HG02571 (cell line): Measurements from ENCODE around the gene DMRTC1.
"Not testable (repeated sequence)": the region's sequence is repeated elsewhere in the genome, so short reads cannot be mapped to it uniquely, and the experiment has no call there.

Experiments
- ATAC-seq: cut with Tn5 transposase; IDR thresholded peaks from one replicate; pipeline ENCODE4 v1.9.1; 2021; ENCODE audit warnings: mild to moderate bottlenecking, moderate library complexity; ENCODE audit not compliant: unreplicated experiment

Gene DMRTC1, protein sequence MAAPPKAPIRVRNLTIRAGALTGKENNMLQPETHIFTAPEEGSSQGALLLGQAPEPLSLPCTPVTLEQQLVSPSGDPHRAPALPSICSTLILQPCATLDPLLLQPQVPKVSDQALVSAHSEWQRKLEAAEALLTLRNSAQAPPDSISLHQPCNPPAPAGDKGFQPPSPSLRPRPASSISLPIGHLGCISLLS

DNA sequence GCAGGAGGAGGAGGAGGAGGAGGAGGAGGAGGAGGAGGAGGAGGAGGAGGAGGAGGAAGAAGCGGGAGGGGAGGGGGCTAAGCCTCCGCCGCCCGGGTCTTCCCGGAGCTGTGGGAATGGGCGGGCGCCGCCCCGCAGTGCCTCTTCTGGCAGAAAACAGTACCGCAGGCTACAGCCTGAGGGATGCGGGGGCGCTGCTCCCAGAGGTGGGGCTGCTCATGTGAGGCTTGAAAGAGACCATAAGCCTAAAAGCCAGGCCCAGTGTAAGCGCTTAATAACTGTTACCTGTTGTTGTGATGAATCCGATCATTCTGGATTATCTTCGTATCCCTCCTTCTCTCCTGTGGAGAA is at the start of gene DMRTC1:
DMRTC1 (minus strand) TSS at position 19 of the 351 bp plus-strand sequence. CDS start 68,143 bp downstream, outside the sequence.
- peak; percentile 72 for ATAC-seq

DNA sequence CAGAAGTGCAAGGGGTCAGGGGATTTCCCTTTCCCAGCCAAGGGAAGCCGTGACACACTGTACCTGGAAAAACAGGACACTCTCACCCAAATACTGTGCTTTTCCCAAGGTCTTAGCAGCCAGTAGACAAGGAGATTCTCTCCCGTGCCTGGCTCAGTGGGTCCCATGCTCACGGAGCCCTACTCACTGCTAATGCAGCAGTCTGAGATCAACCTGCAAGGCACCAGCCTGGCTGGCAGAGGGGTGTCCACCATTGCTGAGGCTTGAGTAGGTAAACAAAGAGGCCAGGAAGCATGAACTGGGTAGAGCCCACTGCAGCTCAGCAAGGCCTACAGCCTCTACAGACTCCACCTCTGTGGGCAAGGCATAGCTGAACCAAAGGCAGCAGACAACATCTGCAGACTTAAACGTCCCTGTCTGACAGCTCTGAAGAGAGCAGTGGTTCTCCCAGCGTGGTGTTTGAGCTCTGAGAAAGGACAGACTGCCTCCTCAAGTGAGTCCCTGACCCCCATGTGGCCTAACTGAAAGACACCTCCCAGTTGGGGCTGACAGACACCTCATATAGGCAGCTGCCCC is 37.3 kb upstream of the DMRTC1 start:
- not testable (repeated sequence) for ATAC-seq

GRCh38 chrX:72974885-72975284 is 31.2 kb upstream of the DMRTC1 start:
- not testable (repeated sequence) for ATAC-seq

- not testable (repeated sequence) for ATAC-seq
Measured at GRCh38 chrX:72971859-72972258, 28.2 kb upstream of the DMRTC1 start.

DNA sequence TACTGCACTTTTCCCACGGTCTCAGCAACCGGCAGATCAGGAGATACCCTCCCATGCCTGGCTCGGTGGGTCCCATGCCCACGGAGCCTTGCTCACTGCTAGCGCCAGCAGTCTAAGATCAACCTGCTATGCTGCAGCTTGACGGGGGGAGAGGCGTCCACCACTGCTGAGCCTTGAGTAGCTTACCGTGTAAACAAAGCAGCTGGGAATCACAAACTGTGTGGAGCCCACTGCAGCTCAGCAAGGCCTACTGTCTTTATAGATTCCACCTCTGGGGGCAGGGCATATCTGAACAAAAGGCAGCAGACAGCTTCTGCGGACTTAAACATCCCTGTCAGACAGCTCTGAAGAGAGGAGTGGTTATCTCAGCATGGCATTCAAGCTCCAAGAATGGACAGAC is 16.3 kb upstream of the DMRTC1 start:
- ATAC-seq: not testable (repeated sequence)

DNA sequence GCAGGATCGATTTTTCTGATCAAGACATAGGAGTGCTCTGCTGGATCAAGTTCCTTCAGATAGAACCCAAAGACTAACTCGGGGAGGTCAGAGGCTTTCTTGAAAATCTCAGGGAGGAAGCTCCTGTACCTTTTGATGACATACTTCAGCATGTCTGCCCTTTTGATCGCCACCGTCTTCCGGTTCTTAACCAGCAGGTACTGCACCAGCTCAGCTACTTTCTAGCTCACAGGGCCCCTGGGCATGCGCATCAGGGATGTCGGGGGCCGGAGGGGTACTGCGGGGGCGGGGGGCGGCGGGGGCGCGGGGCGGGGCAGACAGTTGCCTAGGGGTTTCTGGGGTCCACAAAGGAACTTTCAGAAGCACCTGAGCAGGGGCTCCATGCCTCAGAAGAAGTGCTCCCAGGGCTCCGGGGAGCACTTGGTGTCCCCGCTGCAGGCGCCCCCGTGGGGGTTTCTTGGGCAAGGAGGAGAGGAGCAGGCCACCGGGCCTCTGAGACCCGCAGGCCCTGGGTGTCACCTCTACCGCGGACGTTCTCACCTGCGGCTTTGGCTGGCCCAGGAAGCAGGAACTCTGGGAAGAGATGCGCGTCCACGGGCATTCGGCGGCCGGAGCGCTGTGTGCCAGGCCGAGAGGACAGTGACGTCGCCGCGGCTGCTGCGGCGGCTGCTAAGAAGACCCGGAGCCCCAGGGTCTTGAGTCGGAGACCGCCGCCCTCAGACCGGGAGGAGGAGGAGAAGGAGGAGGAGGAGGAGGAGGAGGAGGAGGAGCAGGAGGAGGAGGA is 410 bp downstream of the DMRTC1 start:
- ATAC-seq: peak; percentile 67

DNA sequence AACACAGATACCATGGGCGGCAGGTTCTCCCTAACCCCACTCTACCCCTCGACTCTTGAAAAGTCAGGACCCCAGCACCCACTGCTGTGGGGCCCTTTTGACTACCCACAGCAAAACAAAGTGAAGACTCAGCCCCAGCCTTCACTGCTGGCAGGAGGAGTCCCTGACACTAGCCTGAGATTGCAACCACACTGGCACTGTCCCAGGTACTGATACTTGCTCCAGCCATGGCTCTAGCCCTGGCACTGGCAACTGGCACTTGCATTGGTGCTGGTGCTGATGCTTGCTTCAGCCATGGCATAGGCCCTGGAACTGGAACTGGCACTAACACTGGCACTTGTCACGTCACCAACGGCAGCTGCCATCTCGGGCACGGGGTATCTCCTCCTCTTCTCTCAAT is 1.4 kb downstream of the DMRTC1 start:
- not testable (repeated sequence) for ATAC-seq

DNA sequence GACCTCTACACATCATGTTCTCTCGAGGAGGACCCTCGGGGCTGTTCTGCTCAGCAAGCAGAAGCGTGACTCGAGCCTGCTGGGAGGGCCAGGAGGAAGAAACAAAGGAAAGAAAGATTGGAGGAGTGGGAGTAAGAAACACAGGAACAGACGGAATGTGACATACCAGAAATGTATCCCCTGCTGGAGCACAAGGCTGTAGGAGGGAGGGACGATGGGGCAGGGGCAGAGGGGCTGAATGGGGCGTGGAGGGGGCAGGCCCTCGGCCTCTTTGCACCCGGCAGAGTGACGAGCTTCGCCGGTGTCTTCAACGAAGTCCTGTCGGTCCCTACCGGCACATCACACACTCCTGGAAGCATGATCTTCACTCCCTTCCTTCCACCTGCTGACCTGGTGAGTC is 5.7 kb downstream of the DMRTC1 start, which contains the start of gene FAM236A:
FAM236A (plus strand) TSS at position 301 of the 400 bp plus-strand sequence; CDS start at position 358, 57 bp downstream.
- not testable (repeated sequence) for ATAC-seq

GRCh38 chrX:72936882-72937455 is 6.7 kb downstream of the DMRTC1 start:
- not testable (repeated sequence) for ATAC-seq

DNA sequence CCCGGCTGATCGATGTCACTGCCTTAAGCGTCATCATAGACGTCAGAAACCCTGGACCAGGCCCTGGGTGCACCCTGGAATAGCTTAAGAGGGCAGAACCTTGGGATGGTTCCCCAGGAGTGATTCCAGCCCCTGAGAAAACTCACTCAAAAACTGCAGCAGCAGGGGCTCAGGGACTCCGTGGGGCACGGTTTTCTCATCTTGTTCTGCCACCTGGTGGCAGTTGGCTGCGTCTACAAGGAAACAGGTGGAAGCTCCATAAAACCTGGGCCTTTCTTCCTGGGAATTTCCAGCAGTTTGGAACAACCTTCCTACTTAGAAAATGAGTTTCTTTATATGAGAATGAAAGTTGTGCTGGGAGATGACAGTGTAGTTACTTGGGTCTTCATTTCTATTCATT is 7.2 kb downstream of the DMRTC1 start:
- ATAC-seq: not testable (repeated sequence)

- ATAC-seq: not testable (repeated sequence)
Measured at GRCh38 chrX:72932283-72932682, 11.4 kb downstream of the DMRTC1 start.

DNA sequence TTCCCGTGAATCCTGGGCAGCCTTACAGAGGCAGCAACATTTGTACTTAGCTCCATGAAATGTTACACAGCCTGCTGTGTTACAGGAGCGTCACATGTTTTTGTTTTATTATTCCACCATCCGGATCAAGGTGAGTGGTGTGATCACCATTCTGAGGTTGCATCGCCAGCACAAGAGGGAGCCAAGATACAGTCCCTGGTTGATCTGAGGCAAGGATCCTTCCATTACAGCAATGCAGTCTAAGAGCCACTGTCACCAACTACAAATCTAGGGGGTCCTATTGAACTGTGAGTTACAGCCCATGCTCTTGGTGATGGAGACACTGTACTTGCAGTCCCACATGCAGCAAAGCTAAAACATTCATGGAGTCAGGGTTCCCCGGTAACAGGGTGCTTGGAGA is 27.5 kb downstream of the DMRTC1 start:
- not testable (repeated sequence) for ATAC-seq

DNA sequence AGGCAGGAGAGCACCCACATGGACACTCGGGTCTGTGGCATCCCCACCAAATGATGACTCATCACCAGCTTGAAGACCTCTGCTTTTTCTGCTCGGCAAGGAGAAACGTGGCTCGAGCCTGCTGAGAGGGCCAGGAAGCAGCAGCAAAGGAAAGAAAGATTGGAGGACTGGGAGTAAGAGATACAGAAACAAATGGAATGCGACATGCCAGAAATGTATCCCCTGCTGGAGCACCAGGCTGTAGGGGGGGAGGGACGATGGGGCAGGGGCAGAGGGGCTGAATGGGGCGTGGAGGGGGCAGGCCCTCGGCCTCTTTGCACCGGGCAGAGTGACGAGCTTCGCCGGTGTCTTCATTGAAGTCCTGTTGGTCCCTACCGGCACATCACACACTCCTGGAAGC is 31.3 kb downstream of the DMRTC1 start, which contains the start of gene FAM236C:
FAM236C (plus strand) TSS at position 301 of the 400 bp plus-strand sequence. CDS start 100 bp downstream, outside the sequence.
- not testable (repeated sequence) for ATAC-seq

DNA sequence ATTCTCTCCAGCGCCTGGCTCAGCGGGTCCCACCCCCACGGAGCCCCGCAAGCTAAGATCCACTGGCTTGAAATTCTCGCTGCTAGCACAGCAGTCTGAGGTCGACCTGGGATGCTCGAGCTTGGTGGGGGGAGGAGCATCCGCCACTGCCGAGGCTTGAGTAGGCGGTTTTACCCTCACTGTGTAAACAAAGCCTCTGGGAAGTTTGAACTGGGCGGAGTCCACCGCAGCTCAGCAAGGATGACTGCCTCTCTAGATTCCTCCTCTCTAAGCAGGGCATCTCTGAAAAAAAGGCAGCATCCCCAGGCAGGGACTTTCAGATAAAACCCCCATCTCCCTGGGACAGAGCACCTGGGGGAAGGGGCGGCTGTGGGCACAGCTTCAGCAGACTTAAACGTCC is 53.9 kb downstream of the DMRTC1 start:
- not testable (repeated sequence) for ATAC-seq

GRCh38 chrX:72882898-72883297 is 60.7 kb downstream of the DMRTC1 start:
- ATAC-seq: not testable (repeated sequence)

DNA sequence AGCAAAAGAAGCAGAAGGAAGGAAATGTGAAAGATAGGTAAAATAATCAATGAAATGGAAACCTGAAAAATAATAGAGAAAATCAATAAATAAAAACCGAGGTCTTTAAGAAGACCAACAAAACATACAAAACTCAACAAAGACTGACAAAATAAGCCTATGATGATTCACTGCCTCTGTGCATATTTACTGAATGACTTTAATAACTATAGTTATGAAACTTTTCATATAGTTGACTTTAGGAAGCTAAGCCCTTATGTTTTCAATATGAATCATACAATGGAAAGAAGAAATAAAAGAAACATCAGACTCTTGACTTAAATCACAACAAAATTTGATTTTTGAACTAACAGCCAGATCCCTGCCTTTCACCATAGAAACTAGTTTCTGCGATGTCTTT is 106.1 kb downstream of the DMRTC1 start:
- ATAC-seq: not testable (repeated sequence)

- not testable (repeated sequence) for ATAC-seq
Measured at GRCh38 chrX:72830701-72831100, 112.9 kb downstream of the DMRTC1 start.
